Left cardiac atrium (tissue), 4 donors: ENCODE measurements around the gene SRGN. TPM values are rescaled to one million over a fixed set of nuclear protein-coding genes. Genes with fewer than 3 reads are reported as not detected.

Experiments
- ATAC-seq, 2 donors: fragments of 200-7000 bp; cut with Tn5 transposase; one replicate each; pipeline ENCODE4 v1.9.1; 2020; ENCODE audit warnings: mild to moderate bottlenecking in 2 of 2, moderate library complexity in 2 of 2
- DNase-seq: peaks from one replicate; pipeline ENCODE4 v3.0.0-alpha.2; 2020
- intact Hi-C, 2 donors: fragments of 100-400 bp; cut with DNase I; formaldehyde crosslinking; loops; one replicate each; pipeline versions ENCODE4 v1.14.1 to v1.15.1; 2022 to 2023
- total RNA-seq, 2 donors: library from RNA; stranded (reverse); fragmentation: NEBNext Ultra II Directional; extraction: Animal tissue kit (Norgen Biotek cat#: 25700); gene quantifications; one replicate each; pipeline ENCODE4 v1.2.1, GENCODE V29; 2021
- donor health status: DM: no; HTN: yes; CAD: no.
- donor health status: DM: no; HTN: yes; CAD: no; lungs with severe emphysema.
- donor health status: DM: yes; HTN: yes; CAD: no.
- donor health status: Dilated cardiomyopathy.

The SRGN gene
- total RNA-seq, 2 donors from 2014 or later, result 89.7 to 121 TPM

GRCh38 chr10:69057261-69057950 is 30.5 kb upstream of the SRGN start:
- no peak for DNase-seq
- peak in 1 of 2 donors; percentile 11 for ATAC-seq
- intact Hi-C loops, result no loop called here

- ATAC-seq (no peak), DNase-seq (no peak)
- intact Hi-C loops, result no loop called here
These were observed 30.0 kb upstream of the SRGN start for GRCh38 chr10:69057951-69058297.

DNA sequence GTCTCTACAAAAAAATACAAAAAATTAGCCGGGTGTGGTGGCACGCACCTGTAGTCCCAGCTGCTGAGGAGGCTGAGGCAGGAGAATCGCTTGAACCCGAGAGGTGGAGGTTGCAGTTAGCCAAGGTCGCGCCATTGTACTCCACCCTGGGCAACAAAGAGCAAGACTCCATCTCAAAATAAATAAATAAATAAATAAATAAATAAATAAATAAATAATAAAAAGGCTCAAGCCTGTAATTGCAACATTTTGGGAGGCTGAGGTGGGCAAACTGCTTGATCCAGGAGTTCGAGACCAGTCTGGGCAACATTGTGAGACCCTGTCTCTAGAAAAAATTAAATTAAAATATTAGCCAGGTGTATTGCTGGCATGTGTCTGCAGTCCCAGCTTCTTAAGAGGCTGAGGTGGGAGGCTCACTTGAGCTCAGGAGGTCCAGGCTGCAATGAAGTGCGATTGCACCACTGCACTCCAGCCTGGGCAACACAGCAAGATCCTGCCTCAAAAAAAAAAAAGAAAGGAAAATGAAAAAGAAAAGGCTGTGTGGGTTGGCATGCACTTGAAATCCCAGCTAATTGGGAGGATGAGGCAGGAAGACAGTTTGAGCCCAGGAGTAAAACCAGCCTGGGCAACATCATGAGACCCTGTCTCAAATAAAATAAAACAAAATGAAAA is 27.6 kb upstream of the SRGN start:
- DNase-seq (no peak), ATAC-seq (no peak)
- intact Hi-C loops, result no loop called here

- DNase-seq (peak; percentile 64), ATAC-seq (peak; percentile 85 to 89)
- intact Hi-C loops, result no loop called here
These were observed 26.4 kb upstream of the SRGN start for GRCh38 chr10:69061305-69062161.

DNA sequence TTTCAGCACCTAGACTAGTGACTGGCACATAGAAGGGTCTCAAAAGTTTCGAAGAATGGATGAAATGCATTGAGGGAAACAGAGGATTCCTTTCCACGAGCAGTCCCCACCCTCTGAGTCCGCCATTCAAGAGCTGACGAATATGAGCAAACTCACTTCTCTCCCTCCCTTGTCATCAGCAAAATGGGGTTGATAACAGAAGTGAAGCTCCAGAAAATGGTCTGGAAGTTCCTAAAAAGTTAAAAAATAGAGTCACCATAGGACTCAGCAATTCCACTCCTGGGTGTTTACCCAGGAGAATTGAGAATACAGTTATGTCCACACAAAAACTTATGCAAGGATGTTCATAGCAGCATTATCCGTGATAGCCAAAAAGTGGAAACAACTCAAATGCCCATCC is 25.0 kb upstream of the SRGN start:
- DNase-seq (no peak), ATAC-seq (no peak)
- intact Hi-C loops, result no loop called here

DNA sequence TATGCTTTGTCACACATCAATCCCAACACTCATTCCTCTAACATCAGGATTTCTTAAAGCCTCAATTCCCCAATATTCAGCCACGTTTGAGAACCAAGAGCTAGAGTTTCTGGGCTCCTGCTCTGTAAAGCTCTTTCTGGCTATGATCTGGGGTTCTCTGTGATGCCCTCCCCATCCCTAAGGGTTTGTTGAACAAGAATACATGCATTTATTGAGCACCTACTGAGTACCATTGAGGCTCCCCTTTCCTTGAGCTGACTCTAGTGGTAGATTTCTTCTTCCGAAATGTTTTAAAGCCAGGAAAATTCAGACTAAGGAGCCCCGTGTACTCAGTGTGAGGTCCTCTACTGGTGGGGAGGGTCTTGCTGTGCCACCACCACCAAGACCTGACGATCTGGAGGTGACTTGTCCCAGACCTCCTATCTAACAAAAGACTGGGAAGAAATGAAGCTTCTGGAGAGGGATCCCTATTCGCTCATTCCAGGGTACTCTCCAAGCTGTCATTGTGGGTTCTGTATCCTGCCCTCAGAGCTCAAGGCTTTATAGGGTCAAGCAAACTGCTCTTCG is 23.1 kb upstream of the SRGN start:
- no peak for ATAC-seq
- intact Hi-C loops, result no loop called here

DNA sequence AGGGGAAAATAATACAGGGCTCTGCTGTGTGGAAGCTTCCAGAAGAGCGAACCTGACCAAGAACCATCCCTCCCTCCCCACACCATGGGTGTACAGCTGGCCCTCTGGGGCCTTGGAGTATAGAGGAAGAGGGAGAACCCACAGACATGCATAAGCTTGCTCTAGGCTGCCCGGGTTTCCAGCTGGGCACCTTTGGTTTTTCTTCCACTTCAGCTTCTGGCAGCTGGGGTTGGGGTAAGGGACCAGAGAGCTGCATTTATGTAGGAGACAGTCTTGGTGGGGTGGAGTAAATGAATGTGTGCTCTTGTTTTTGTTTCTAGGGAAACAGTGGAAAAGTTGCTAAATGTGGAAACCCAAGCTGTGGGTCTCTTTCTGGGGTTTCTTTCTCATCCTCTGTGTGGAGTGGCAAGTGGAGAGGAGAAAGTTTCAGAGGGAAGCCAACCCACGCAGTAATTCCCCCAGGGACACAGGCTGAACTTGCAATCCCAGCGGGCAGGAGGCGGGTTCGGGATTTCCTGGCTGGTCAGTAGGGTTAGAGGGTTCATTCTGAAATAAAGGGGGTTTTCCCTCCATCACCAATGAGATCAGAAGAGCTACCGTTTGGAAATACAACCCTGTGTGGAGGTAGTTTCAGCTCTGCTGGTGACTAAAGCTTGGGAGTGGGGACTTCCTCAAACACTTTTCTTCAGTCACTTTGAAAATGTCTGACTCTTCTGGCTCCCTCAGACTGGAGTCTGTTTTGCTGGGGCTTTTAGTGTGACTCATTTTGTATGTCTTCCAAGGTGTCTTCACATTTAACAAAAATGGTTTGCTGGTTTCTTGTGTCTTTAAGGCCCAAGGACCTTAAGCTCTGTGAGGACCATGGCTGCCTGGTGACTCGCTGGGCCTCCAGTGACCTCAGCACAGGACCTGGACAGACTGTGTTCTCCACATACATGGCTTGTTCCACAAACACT is 22.2 kb upstream of the SRGN start:
- ATAC-seq, result peak; percentile 13 to 22
- DNase-seq, result peak; percentile 71

More for the DNA sequence above, 23.1 kb upstream of the SRGN start:
- no peak for DNase-seq

DNA sequence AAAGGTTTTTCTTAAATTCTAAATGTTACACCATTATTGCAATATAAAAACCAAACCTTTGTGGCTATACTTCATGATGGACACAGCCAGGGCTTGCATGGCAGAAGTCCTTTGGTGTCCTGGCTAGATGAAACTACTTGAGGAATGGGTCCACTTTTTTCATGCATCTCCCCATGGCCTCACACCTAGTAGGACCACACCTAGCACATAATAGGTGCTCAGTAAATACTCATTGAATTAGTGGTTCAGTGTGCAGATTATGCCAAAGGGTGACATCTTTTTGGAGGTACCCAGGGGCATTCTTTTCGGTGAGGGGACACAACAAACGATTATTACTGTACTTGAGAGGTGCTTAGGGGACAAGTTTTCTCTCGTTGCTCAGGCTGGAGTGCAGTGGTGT is 20.7 kb upstream of the SRGN start:
- DNase-seq (no peak), ATAC-seq (no peak)
- intact Hi-C loops, result no loop called here

More for the DNA sequence above, 22.2 kb upstream of the SRGN start:
- intact Hi-C loops, result no loop called here

DNA sequence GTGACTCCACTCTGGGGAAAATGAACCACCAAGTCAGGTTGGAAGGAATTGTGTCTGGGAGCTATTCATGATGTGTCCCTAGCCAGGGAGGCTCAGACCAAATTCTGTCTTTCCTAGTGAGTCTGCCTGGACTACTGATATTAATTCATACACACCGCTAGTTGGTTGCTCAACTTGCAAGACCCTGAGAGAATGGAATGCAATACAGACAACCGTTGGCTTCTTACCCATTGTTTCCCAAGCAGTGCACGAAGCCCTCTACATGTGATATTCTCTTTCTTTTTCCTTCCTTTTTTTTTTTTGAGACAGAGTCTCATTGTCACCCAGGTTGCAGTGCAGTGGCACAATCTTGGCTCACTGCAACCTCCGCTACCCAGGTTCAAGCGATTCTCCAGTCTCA is 19.4 kb upstream of the SRGN start:
- no peak for DNase-seq
- no peak for ATAC-seq
- intact Hi-C loops, result no loop called here

DNA sequence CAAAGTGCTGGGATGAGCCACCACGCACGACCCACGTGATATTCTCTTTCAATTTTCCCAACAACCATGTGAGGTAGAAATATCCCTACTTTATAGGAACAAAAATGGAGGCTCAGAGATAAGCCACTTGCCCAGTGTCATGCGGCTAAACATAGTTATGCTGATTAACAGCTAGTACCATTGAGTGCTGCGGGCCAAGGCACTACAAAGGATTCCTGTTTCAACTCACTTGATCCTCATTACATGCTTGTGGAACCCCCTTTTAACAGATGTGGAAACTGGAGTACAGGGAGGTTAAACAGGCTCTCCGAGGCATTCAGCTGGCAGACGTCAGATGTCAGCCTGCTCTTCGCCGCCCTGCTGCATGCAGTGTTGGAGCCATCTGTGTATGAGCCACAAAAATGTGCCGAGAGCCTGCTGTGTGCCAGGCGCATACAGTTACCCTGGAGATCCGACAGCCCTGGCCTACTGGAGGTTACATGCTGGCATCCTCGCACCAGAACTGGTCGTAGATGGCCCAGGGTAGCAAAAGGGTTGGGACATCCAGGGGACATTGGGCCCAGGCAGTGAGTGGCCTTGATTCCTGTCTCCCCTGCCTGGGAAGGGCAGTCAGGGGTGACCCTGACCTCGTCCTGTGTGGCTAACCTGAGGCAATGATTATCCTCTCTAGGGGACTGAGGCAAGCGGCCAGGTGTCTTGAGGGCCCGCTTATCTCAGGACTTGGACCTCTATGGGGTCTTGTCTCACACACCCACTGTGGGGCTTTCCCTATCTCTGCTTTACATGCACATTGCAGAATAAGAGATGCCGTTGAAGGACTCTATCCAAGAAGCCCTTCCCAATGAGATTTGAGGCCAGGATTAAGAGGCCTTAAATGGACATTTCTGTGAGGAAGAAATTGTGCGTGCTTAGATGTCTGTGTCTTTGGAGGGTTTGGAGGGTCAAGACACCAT is 18.5 kb upstream of the SRGN start:
- intact Hi-C loops, result no loop called here
- no peak for DNase-seq

DNA sequence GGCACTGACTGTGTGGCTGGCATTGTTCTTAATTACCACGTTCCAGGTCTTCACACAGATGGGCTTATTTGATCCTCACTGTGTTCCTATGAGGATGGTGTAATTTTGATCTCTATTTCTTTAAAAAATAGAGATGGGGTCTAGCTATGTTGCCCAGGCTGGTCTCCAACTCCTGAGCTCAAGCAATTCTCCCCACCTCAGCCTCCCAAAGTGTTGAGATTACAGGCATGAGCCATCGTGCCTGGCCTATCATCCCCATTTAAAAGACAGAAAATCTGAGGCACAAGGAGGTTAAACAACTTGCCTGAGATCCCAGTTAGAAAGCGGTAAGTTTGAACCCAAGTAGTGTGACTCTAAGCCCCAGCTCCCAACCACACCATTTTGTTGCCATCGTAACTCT is 17.0 kb upstream of the SRGN start:
- ATAC-seq (no peak), DNase-seq (no peak)
- intact Hi-C loops, result no loop called here

More for the DNA sequence above, 18.5 kb upstream of the SRGN start:
- ATAC-seq, result peak in 1 of 2 donors; percentile 66

GRCh38 chr10:69071610-69072009 is 16.3 kb upstream of the SRGN start:
- peak; percentile 66 for DNase-seq
- peak in 1 of 2 donors; percentile 19 for ATAC-seq
- intact Hi-C loops, result no loop called here

DNA sequence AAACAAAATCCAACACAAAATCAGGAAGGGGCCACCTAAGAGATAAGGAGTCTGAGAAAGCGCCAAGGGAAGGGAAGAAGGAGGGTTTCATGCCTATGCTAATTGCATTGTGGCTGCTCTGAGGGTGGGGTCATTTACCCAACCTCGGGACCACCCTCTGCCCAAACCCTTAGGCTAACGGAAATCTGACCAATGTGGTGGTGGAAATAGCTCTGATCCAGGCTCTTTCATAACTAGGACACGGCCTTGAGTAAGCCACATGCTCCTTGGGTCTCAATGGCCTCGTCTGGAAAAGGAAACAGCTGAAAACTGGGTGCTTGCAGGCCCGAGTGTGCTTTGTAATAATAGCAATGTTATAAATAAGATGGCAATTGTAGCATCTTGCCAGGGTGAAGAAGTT is 14.9 kb upstream of the SRGN start:
- intact Hi-C loops, result no loop called here
- peak in 1 of 2 donors; percentile 22 for ATAC-seq
- DNase-seq, result no peak

DNA sequence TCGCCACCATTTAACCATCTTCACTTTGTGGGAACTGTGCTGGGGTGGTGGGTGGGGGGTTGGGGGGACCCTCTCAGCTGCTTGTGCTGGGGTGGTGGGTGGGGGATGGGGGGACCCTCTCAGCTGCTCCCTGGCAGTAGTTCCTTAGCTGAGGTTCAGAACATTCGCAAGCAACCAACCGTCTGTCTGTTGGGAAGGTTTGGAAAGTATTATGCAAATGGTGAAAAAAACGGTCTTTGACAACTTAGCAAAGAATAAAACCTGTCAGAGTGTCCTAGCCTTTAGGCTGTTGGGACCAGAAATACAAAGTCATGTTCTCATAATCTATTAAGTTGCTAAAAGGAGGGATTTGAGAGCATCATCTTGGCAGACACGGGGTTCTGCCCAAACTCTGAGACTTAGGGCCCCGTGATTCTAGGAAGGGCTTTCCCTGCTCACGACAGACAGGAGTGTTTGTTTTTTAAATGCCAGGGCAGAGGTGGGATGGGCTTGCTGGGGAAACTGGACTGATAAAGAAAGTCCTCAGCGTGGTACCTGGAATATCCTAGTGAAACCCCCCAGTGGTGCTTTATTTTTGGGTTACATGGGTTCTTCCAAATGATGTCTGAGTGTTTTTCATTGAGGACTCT is 14.1 kb upstream of the SRGN start:
- intact Hi-C loops, result no loop called here
- ATAC-seq (no peak), DNase-seq (no peak)

- no peak for ATAC-seq
These were observed 13.4 kb upstream of the SRGN start for GRCh38 chr10:69074532-69074931.

GRCh38 chr10:69075431-69075830 is 12.5 kb upstream of the SRGN start:
- DNase-seq (no peak), ATAC-seq (no peak)
- intact Hi-C loops, result no loop called here

More at GRCh38 chr10:69074532-69074931, 13.4 kb upstream of the SRGN start:
- intact Hi-C loops, result no loop called here
- no peak for DNase-seq

DNA sequence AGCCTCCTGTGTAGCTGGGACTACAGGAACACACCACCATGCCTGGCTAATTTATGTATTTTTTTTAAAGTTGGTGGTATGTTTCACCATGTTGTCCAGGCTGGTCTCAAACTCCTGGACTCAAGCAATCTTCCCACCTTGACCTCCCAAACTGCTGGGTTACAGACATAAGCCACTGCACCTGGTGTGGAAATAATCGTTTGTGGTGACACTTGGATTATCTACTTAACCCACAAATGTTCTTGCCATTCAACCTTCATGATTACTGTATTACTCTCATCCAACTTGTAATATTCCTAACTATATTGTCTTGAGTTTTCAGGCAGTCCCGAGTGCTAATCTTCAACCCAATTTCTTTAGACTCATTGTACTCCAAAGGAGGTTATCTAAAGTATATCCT is 9.6 kb upstream of the SRGN start:
- intact Hi-C loops, result no loop called here
- ATAC-seq, result no peak
- no peak for DNase-seq
